SK-N-SH (cell line): ENCODE results near the gene SLC7A8. TPM values are rescaled to one million over a fixed set of nuclear protein-coding genes. Genes with fewer than 3 reads are reported as not detected.

Experiments used
- CTCF ChIA-PET: fragments of 300-600, 350-600 bp; formaldehyde crosslinking; extraction: SDS; loops from one replicate; lab custom pipeline; 2021; lab: Yijun Ruan, JAX
- POLR2A ChIA-PET: fragments of 350-600 bp; sonication (Branson Sonifier 250); formaldehyde crosslinking; extraction: SDS; loops from one replicate; lab custom pipeline; 2020; ENCODE audit warnings: antibody characterized with exemption, inconsistent platforms; lab: Yijun Ruan, JAX
- DNase-seq: peaks from one replicate; pipeline ENCODE4 v3.0.0; 2012
- H2AFZ ChIP-seq: fragments of 200-600 bp; sonication (generic); 2 replicates; pipeline ENCODE4 v1.8.1; 2016; ENCODE audit warnings: antibody characterized with exemption, mild to moderate bottlenecking, low read depth
- H3F3A ChIP-seq: fragments of 200-600 bp; sonication (generic); replicated peaks from 2 replicates; pipeline ENCODE3; 2016; ENCODE audit warnings: antibody characterized with exemption, mild to moderate bottlenecking; ENCODE audit not compliant: insufficient read depth
- H3K27ac ChIP-seq, 2 experiments: fragments of 200-500 bp in 1 of 2; fragments of 200-600 bp in 1 of 2; sonication (Bioruptor generic) in 1 of 2; sonication (generic), shearing (Covaris generic) in 1 of 2; 2 replicates each; pipeline versions ENCODE4 v1.5.1 to v1.6.1; 2014 to 2016; ENCODE audit warnings: low read depth in 2 of 2, inconsistent platforms in 1 of 2, low read length in 1 of 2, mild to moderate bottlenecking in 1 of 2, mixed read lengths in 1 of 2
- H3K27me3 ChIP-seq: fragments of 200-600 bp; sonication (generic), shearing (Covaris generic); 2 replicates; pipeline ENCODE4 v1.6.1; 2016; ENCODE audit warnings: mixed run types; ENCODE audit not compliant: insufficient read depth
- H3K36me3 ChIP-seq, 2 experiments: fragments of 200-500 bp in 1 of 2; fragments of 200-600 bp in 1 of 2; sonication (Bioruptor generic) in 1 of 2; sonication (generic) in 1 of 2; replicated peaks in 1 of 2; 2 replicates each; pipeline versions ENCODE3 to v1.5.1; 2014 to 2016; ENCODE audit warnings: low read length in 1 of 2, mild to moderate bottlenecking in 1 of 2; ENCODE audit not compliant: insufficient read depth in 2 of 2, control insufficient read depth in 1 of 2
- H3K4me1 ChIP-seq, 2 experiments: fragments of 200-500 bp in 1 of 2; fragments of 200-600 bp in 1 of 2; sonication (Bioruptor generic) in 1 of 2; sonication (generic), shearing (Covaris generic) in 1 of 2; 2 replicates each; pipeline versions ENCODE4 v1.5.1 to v1.6.1; 2014 to 2016; ENCODE audit warnings: low read depth in 1 of 2, low read length in 1 of 2, mixed run types in 1 of 2; ENCODE audit not compliant: insufficient read depth in 2 of 2, control insufficient read depth in 1 of 2
- H3K4me2 ChIP-seq: fragments of 200-600 bp; sonication (generic), shearing (Covaris generic); 2 replicates; pipeline ENCODE4 v1.6.1; 2017; ENCODE audit warnings: mixed run types
- H3K4me3 ChIP-seq, 2 experiments: fragments of 200-500 bp in 1 of 2; fragments of 200-600 bp in 1 of 2; sonication (Bioruptor generic) in 1 of 2; sonication (generic), shearing (Covaris generic) in 1 of 2; 2 replicates each; pipeline versions ENCODE4 v1.5.1 to v1.8.1; 2014 to 2016; ENCODE audit warnings: low read depth in 2 of 2, inconsistent platforms in 1 of 2, low read length in 1 of 2, mild to moderate bottlenecking in 1 of 2, mixed read lengths in 1 of 2, moderate library complexity in 1 of 2
- H3K79me2 ChIP-seq: fragments of 200-600 bp; sonication (generic); 2 replicates; pipeline ENCODE4 v1.8.1; 2017; ENCODE audit warnings: mild to moderate bottlenecking; ENCODE audit not compliant: insufficient read depth
- H3K9ac ChIP-seq: fragments of 200-600 bp; sonication (generic); 2 replicates; pipeline ENCODE4 v1.6.1; 2017; ENCODE audit warnings: mixed run types
- H3K9me2 ChIP-seq: fragments of 200-600 bp; sonication (generic); 2 replicates; pipeline ENCODE4 v1.6.1; 2017; ENCODE audit warnings: mixed run types
- H3K9me3 ChIP-seq: fragments of 200-600 bp; sonication (generic); 2 replicates; pipeline ENCODE4 v1.6.1; 2017; ENCODE audit warnings: mixed run types, mild to moderate bottlenecking, moderate library complexity
- H4K20me1 ChIP-seq: fragments of 200-600 bp; sonication (generic); 2 replicates; pipeline ENCODE4 v1.6.1; 2017; ENCODE audit warnings: mild to moderate bottlenecking, mixed run types; ENCODE audit not compliant: insufficient read depth
- EP300 ChIP-seq, 2 experiments: IDR thresholded peaks; 2 replicates each; pipeline versions ENCODE4 v1.4.0 to v1.6.1; 2012; ENCODE audit warnings: borderline replicate concordance in 1 of 2, low read depth in 1 of 2, low read length in 1 of 2
- EZH2phosphoT487 ChIP-seq: fragments of 200-600 bp; sonication (generic); IDR thresholded peaks from 2 replicates; pipeline ENCODE4 v1.6.1; 2017; ENCODE audit warnings: low read depth, mixed run types, mild to moderate bottlenecking, antibody characterized with exemption, moderate library complexity, borderline replicate concordance
- FOSL2 ChIP-seq: IDR thresholded peaks from 2 replicates; pipeline ENCODE4 v1.4.0; 2012; ENCODE audit warnings: low read depth, mild to moderate bottlenecking, moderate library complexity, borderline replicate concordance
- GABPA ChIP-seq: IDR thresholded peaks from 2 replicates; pipeline ENCODE4 v1.4.0; 2012; ENCODE audit warnings: low read depth, mild to moderate bottlenecking
- JUND ChIP-seq: IDR thresholded peaks from 2 replicates; pipeline ENCODE4 v1.4.0; 2012
- NRF1 ChIP-seq: IDR thresholded peaks from 2 replicates; pipeline ENCODE4 v1.6.1; 2012; ENCODE audit warnings: low read depth, mild to moderate bottlenecking, low read length
- SIN3A ChIP-seq: IDR thresholded peaks from 2 replicates; pipeline ENCODE4 v1.6.1; 2012; ENCODE audit warnings: low read depth, mild to moderate bottlenecking, low read length, moderate library complexity, borderline replicate concordance
- TCF12 ChIP-seq: IDR thresholded peaks from 2 replicates; pipeline ENCODE4 v1.4.0; 2012
- WGBS: methylation state at CpG from one replicate; pipeline ENCODE4 v1.1.6; 2017; ENCODE audit warnings: low lambda C conversion rate; 5-methylcytosine and 5-hydroxymethylcytosine counted together
- polyA plus RNA-seq, 3 experiments: library from polyadenylated mRNA; depleted of rRNA; stranded (reverse); fragments of >200 nt; gene quantifications; 2 replicates each; pipeline ENCODE4 v1.2.3, GENCODE V29; 2012
- TF ChIP-seq, protein P1 (sequence below): fragments of 200-600 bp; sonication (generic); IDR thresholded peaks from 2 replicates; pipeline ENCODE4 v1.6.1; 2017; ENCODE audit warnings: antibody characterized with exemption, mild to moderate bottlenecking, moderate library complexity
- TF ChIP-seq, protein P2 (sequence below): IDR thresholded peaks from 2 replicates; pipeline ENCODE4 v1.4.0; 2012; ENCODE audit warnings: low read depth
- TF ChIP-seq, protein P3 (sequence below): fragments of 150-350 bp; IDR thresholded peaks from 2 replicates; pipeline ENCODE4 v1.6.1; 2016; ENCODE audit warnings: mild to moderate bottlenecking, low read depth, low read length
- TF ChIP-seq, protein P4 (sequence below): IDR thresholded peaks from 2 replicates; pipeline ENCODE4 v1.6.1; 2012; ENCODE audit warnings: mild to moderate bottlenecking, low read depth, low read length, moderate library complexity

Gene SLC7A8
- polyA plus RNA-seq, 1 of the 3 experiments (the other 2 are of a cell fraction): 1.4 TPM

DNA sequence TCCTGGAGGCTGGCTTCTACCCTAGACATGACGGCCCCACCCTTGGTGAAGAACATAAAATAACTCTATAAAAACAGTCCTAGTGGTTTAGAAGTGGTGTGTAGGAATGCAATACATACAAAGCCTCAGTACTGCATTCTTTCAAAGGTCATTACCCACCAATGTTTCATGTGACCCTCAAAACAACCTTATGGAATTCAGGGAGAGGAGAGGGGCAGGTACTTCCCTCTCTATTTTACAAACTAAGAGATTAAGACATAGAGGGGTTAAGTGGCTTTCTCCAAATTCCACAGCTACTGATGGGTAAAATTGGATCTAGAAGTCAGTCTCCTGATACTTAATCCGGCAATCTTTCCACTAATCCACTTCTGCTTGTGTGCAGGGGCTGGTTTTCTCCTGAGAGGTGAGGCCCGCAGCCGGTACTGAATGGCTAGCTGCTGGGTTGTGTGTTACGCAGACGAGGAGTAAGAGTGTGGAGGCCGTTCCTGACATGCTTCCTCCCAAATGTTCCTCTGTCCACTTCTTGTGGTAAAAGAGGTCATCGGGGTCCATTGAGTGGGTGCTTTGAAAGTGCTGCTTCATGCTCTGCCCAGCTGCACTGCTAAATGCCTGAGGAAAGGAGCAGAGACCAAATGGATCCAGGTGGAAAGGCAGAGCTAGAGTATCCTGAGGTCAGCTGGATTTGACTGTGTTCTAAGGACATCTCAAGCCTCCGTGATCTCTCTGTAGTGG lies 16.2 kb downstream of the SLC7A8 start:
- no peaks in the 10 kb centered on the region for H3K36me3 ChIP-seq
- no peaks in the 10 kb centered on the region for H4K20me1 ChIP-seq
- H3K4me1 ChIP-seq: no peaks in the 10 kb centered on the region
- no peaks in the 10 kb centered on the region for H3K79me2 ChIP-seq
- H2AFZ ChIP-seq: no peak overlapping the region
- H3K27ac ChIP-seq: no peak overlapping the region
- WGBS: 42% methylated on average over 9 of the region's 9 CpGs
- no peaks in the 10 kb centered on the region for H3K9me2 ChIP-seq
- H3F3A ChIP-seq: peaks cover 6% of the 10 kb centered on the region
- POLR2A ChIA-PET: interaction anchor here (0.6 kb wide), 1 partner anchor 15 kb away, joined by 3 read pairs; no protein-coding TSS in a partner anchor
- TF ChIP-seq SIN3A (no peak), TCF12 (no peak), NRF1 (no peak), FOSL2 (no peak), JUND (no peak), GABPA (no peak), EP300 (IDR thresholded peaks at IDR 0.05; ENCODE audit: borderline replicate concordance in 1 of 2, low read depth in 1 of 2, low read length in 1 of 2) (no peak)
- TF ChIP-seq, protein P1, sequence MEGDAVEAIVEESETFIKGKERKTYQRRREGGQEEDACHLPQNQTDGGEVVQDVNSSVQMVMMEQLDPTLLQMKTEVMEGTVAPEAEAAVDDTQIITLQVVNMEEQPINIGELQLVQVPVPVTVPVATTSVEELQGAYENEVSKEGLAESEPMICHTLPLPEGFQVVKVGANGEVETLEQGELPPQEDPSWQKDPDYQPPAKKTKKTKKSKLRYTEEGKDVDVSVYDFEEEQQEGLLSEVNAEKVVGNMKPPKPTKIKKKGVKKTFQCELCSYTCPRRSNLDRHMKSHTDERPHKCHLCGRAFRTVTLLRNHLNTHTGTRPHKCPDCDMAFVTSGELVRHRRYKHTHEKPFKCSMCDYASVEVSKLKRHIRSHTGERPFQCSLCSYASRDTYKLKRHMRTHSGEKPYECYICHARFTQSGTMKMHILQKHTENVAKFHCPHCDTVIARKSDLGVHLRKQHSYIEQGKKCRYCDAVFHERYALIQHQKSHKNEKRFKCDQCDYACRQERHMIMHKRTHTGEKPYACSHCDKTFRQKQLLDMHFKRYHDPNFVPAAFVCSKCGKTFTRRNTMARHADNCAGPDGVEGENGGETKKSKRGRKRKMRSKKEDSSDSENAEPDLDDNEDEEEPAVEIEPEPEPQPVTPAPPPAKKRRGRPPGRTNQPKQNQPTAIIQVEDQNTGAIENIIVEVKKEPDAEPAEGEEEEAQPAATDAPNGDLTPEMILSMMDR: no peak
- TF ChIP-seq, protein P2, sequence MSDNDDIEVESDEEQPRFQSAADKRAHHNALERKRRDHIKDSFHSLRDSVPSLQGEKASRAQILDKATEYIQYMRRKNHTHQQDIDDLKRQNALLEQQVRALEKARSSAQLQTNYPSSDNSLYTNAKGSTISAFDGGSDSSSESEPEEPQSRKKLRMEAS: no peak
- TF ChIP-seq, protein P3, sequence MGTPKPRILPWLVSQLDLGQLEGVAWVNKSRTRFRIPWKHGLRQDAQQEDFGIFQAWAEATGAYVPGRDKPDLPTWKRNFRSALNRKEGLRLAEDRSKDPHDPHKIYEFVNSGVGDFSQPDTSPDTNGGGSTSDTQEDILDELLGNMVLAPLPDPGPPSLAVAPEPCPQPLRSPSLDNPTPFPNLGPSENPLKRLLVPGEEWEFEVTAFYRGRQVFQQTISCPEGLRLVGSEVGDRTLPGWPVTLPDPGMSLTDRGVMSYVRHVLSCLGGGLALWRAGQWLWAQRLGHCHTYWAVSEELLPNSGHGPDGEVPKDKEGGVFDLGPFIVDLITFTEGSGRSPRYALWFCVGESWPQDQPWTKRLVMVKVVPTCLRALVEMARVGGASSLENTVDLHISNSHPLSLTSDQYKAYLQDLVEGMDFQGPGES: no peak
- no peak overlapping the region for H3K4me3 ChIP-seq
- H3K9ac ChIP-seq: no peak overlapping the region
- H3K4me2 ChIP-seq: no peak overlapping the region
- no peak for DNase-seq
- CTCF ChIA-PET: interaction anchor here (8.8 kb wide), 1 partner anchor 46 kb away, joined by 53 read pairs; no protein-coding TSS in a partner anchor
- H3K27me3 ChIP-seq: no peaks in the 10 kb centered on the region
- no peaks in the 10 kb centered on the region for H3K9me3 ChIP-seq

DNA sequence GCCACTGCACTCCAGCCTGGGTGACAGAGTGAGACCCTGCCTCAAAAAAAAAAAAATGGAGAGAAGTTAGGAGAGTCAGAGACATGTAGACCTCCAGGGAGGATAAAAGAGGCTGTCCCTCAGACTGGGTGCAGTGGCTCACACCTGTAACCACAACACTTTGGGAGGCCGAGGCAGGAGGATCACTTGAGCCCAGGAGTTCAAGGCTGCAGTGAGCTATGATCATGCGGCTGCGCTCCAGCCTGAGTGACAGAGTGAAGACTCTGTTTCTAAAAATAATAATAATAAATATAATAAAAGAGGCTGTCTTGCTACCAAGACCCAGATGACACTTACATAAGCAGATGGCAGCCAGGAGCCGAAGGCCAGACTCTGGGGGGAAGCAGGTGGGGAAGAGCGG lies 18.5 kb downstream of the SLC7A8 start:
- peaks cover 0 to 9% of the 10 kb centered on the region in 2 experiments; a peak in 2 of 4 replicates for H3K4me1 ChIP-seq
- CTCF ChIA-PET: interaction anchor here (2.8 kb wide), 1 partner anchor 44 kb away, joined by 19 read pairs; no protein-coding TSS in a partner anchor
- no peak for TF ChIP-seq EZH2phosphoT487
- no peak for TF ChIP-seq EP300 (IDR thresholded peaks at IDR 0.05; ENCODE audit: borderline replicate concordance in 1 of 2, low read depth in 1 of 2, low read length in 1 of 2)
- TF ChIP-seq FOSL2: no peak
- TF ChIP-seq, protein P4, sequence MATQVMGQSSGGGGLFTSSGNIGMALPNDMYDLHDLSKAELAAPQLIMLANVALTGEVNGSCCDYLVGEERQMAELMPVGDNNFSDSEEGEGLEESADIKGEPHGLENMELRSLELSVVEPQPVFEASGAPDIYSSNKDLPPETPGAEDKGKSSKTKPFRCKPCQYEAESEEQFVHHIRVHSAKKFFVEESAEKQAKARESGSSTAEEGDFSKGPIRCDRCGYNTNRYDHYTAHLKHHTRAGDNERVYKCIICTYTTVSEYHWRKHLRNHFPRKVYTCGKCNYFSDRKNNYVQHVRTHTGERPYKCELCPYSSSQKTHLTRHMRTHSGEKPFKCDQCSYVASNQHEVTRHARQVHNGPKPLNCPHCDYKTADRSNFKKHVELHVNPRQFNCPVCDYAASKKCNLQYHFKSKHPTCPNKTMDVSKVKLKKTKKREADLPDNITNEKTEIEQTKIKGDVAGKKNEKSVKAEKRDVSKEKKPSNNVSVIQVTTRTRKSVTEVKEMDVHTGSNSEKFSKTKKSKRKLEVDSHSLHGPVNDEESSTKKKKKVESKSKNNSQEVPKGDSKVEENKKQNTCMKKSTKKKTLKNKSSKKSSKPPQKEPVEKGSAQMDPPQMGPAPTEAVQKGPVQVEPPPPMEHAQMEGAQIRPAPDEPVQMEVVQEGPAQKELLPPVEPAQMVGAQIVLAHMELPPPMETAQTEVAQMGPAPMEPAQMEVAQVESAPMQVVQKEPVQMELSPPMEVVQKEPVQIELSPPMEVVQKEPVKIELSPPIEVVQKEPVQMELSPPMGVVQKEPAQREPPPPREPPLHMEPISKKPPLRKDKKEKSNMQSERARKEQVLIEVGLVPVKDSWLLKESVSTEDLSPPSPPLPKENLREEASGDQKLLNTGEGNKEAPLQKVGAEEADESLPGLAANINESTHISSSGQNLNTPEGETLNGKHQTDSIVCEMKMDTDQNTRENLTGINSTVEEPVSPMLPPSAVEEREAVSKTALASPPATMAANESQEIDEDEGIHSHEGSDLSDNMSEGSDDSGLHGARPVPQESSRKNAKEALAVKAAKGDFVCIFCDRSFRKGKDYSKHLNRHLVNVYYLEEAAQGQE: no peak
- TF ChIP-seq SIN3A: no peak

More for the DNA sequence above, 18.5 kb downstream of the SLC7A8 start:
- Histone ChIP-seq H3K9ac (no peak overlapping the region), H3K79me2 (no peaks in the 10 kb centered on the region), H3K4me3 (no peak overlapping the region), H3K9me3 (no peaks in the 10 kb centered on the region), H3K36me3 (no peaks in the 10 kb centered on the region), H2AFZ (no peak overlapping the region), H4K20me1 (no peaks in the 10 kb centered on the region), H3K27ac (no peak overlapping the region), H3F3A (no peaks in the 10 kb centered on the region), H3K27me3 (no peaks in the 10 kb centered on the region), H3K4me2 (no peak overlapping the region), H3K9me2 (no peaks in the 10 kb centered on the region)
- no peak for DNase-seq
- 78% methylated on average over 5 of the region's 5 CpGs for WGBS
- POLR2A ChIA-PET: no interaction called here
